ENCODE data around the gene PTPN1. TPM values are rescaled to one million over a fixed set of nuclear protein-coding genes. Genes with fewer than 3 reads are reported as not detected.
A peak's percentile ranks its signal among the peaks of the same experiment; 100 is the strongest.

PTPN1 gene
- total and polyA plus RNA-seq, 2 donors (not counting 1 experiment from before 2014, with no cell fraction given) = 20.0 to 28.7 TPM

DNA sequence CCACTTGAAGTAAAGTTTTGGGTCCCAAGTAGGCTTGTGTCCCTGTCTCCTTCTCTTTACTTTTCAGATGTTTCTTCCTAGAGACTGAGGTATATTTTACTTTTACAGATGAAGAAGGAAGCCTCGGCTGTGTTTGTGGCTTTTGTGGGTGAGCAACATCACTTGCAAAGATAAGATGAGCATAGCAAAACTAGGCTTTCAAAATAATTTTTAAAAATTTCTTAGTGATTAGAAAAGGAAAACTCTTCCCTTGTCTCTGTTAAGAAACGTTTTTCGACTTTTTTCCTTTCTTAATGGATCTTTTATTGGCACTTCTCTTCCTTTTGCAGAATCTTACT is 7.6 kb downstream of the PTPN1 start:
- no peak for TF ChIP-seq EZH2 (IDR thresholded peaks at IDR 0.05; ENCODE audit: low read length, missing control alignments)
- TF ChIP-seq, protein P1, sequence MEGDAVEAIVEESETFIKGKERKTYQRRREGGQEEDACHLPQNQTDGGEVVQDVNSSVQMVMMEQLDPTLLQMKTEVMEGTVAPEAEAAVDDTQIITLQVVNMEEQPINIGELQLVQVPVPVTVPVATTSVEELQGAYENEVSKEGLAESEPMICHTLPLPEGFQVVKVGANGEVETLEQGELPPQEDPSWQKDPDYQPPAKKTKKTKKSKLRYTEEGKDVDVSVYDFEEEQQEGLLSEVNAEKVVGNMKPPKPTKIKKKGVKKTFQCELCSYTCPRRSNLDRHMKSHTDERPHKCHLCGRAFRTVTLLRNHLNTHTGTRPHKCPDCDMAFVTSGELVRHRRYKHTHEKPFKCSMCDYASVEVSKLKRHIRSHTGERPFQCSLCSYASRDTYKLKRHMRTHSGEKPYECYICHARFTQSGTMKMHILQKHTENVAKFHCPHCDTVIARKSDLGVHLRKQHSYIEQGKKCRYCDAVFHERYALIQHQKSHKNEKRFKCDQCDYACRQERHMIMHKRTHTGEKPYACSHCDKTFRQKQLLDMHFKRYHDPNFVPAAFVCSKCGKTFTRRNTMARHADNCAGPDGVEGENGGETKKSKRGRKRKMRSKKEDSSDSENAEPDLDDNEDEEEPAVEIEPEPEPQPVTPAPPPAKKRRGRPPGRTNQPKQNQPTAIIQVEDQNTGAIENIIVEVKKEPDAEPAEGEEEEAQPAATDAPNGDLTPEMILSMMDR (conservative IDR thresholded peaks at IDR 0.05 in 1 of 2, IDR thresholded peaks at IDR 0.05 in 1 of 2; ENCODE audit: low read depth in 1 of 2, low read length in 2 of 2) = no peak
- Histone ChIP-seq H2AFZ (ENCODE audit: low read length) (no peak overlapping the region), H3K9me3 (ENCODE audit: control insufficient read depth, insufficient read depth, low read depth, low read length) (no peaks in the 10 kb centered on the region), H3K4me3 (replicated peaks in 1 of 4; ENCODE audit: control extremely low read depth in 1 of 4, insufficient read depth in 1 of 4, low read depth in 3 of 4, low read length in 4 of 4) (peak overlapping the region in 1 of 4 experiments; percentile 41), H3K4me1 (ENCODE audit: control insufficient read depth, extremely low read depth, insufficient read depth, low read length) (peaks cover 7% of the 10 kb centered on the region), H3K4me2 (ENCODE audit: extremely low read depth, insufficient read depth, low read length) (no peak overlapping the region), H3K9ac (ENCODE audit: insufficient read depth, low read length) (no peak overlapping the region), H4K20me1 (ENCODE audit: control insufficient read depth, extremely low read depth, insufficient read depth, low read length) (no peaks in the 10 kb centered on the region), H3K36me3 (ENCODE audit: control insufficient read depth, insufficient read depth, low read length) (no peaks in the 10 kb centered on the region), H3K79me2 (ENCODE audit: control insufficient read depth, insufficient read depth, low read length) (peaks cover 96% of the 10 kb centered on the region), H3K27me3 (ENCODE audit: control insufficient read depth, insufficient read depth, low read length) (no peaks in the 10 kb centered on the region), H3K27ac (ENCODE audit: insufficient read depth, low read length) (no peak overlapping the region)
- peak in 1 of 2 donors; percentile 47 for DNase-seq (ENCODE audit: low read depth in 2 of 2)

DNA sequence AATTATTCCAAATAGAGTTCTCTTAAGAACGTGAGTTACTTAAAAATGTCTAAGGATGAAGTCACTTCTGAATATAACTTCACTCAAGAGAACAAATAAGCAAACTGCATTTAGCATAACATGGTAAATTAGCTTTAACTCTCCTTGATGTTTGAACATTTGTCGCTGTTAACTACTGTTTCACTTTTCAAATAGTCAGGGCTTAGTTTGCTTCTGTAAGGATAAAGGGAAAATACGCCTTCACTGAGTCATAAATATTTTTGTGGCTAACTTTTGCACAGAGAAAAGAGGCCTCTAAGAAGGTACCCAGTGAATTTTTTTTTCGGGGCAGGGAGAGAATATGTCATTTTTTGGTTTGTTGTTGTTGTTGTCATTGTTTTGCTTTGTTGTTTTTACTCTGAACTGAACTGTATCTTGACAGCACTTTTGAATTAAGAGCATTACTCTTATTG is 8.1 kb downstream of the PTPN1 start:
- peak overlapping the region in 1 of 4 experiments; percentile 41 for H3K4me3 ChIP-seq (replicated peaks in 1 of 4; ENCODE audit: control extremely low read depth in 1 of 4, insufficient read depth in 1 of 4, low read depth in 3 of 4, low read length in 4 of 4)
- TF ChIP-seq, protein P1 (conservative IDR thresholded peaks at IDR 0.05 in 1 of 2, IDR thresholded peaks at IDR 0.05 in 1 of 2; ENCODE audit: low read depth in 1 of 2, low read length in 2 of 2) = no peak
- TF ChIP-seq EZH2 (IDR thresholded peaks at IDR 0.05; ENCODE audit: low read length, missing control alignments) = no peak
- no peak overlapping the region for H3K27ac ChIP-seq (ENCODE audit: insufficient read depth, low read length)
- no peak overlapping the region for H2AFZ ChIP-seq (ENCODE audit: low read length)
- peak; percentile 68 to 78 for DNase-seq (ENCODE audit: low read depth in 2 of 2)
- no peaks in the 10 kb centered on the region for H3K36me3 ChIP-seq (ENCODE audit: control insufficient read depth, insufficient read depth, low read length)
- H3K27me3 ChIP-seq (ENCODE audit: control insufficient read depth, insufficient read depth, low read length) = no peaks in the 10 kb centered on the region
- H4K20me1 ChIP-seq (ENCODE audit: control insufficient read depth, extremely low read depth, insufficient read depth, low read length) = no peaks in the 10 kb centered on the region
- H3K4me1 ChIP-seq (ENCODE audit: control insufficient read depth, extremely low read depth, insufficient read depth, low read length) = peaks cover 7% of the 10 kb centered on the region
- H3K9me3 ChIP-seq (ENCODE audit: control insufficient read depth, insufficient read depth, low read depth, low read length) = no peaks in the 10 kb centered on the region
- H3K79me2 ChIP-seq (ENCODE audit: control insufficient read depth, insufficient read depth, low read length) = peaks cover 96% of the 10 kb centered on the region
- no peak overlapping the region for H3K4me2 ChIP-seq (ENCODE audit: extremely low read depth, insufficient read depth, low read length)
- H3K9ac ChIP-seq (ENCODE audit: insufficient read depth, low read length) = no peak overlapping the region

DNA sequence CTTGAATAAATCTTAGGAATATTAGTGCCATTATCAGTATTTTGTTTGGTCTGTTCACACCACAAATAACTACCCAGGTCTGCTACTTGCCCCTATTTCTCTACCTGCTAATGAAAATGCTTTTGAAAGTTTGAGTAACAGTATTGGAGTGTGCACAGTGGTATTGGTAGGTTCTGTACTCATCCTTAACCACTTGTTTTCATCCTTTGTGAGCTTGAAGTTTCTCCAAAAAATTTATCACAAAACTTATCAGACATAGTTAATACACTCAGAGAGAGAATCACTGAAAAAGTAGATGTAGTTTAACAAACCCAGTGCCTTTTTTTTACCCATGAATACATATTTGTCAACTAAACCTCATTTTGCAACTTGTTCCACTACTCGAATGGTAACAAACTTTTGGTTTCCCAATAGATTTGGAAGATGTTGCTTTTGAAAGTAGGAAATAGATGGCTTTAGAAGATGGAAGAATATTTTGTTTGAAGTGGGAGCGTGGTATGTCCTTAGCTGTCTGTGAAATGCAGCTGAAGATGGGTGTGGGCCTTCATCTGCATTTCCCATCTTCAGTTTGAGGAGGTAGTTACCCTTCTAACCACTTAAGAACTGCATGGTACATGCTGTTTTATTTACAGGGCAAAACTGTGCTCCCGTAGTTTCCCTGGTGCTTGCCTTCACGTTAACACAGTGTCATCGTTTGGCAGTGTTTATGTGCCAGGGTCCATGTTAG is 9.0 kb downstream of the PTPN1 start:
- TF ChIP-seq, protein P1 (conservative IDR thresholded peaks at IDR 0.05 in 1 of 2, IDR thresholded peaks at IDR 0.05 in 1 of 2; ENCODE audit: low read depth in 1 of 2, low read length in 2 of 2) = no peak
- TF ChIP-seq EZH2 (IDR thresholded peaks at IDR 0.05; ENCODE audit: low read length, missing control alignments) = no peak
- peaks cover 7% of the 10 kb centered on the region for H3K4me1 ChIP-seq (ENCODE audit: control insufficient read depth, extremely low read depth, insufficient read depth, low read length)
- H3K9me3 ChIP-seq (ENCODE audit: control insufficient read depth, insufficient read depth, low read depth, low read length) = no peaks in the 10 kb centered on the region
- peak overlapping the region; percentile 23 for H3K4me2 ChIP-seq (ENCODE audit: extremely low read depth, insufficient read depth, low read length)
- H4K20me1 ChIP-seq (ENCODE audit: control insufficient read depth, extremely low read depth, insufficient read depth, low read length) = no peaks in the 10 kb centered on the region
- H3K36me3 ChIP-seq (ENCODE audit: control insufficient read depth, insufficient read depth, low read length) = no peaks in the 10 kb centered on the region
- no peak overlapping the region for H3K9ac ChIP-seq (ENCODE audit: insufficient read depth, low read length)
- H2AFZ ChIP-seq (ENCODE audit: low read length) = no peak overlapping the region
- DNase-seq (ENCODE audit: low read depth in 2 of 2) = no peak
- H3K79me2 ChIP-seq (ENCODE audit: control insufficient read depth, insufficient read depth, low read length) = peaks cover 96% of the 10 kb centered on the region
- H3K4me3 ChIP-seq (replicated peaks in 1 of 4; ENCODE audit: control extremely low read depth in 1 of 4, insufficient read depth in 1 of 4, low read depth in 3 of 4, low read length in 4 of 4) = no peak overlapping the region
- no peak overlapping the region for H3K27ac ChIP-seq (ENCODE audit: insufficient read depth, low read length)
- H3K27me3 ChIP-seq (ENCODE audit: control insufficient read depth, insufficient read depth, low read length) = no peaks in the 10 kb centered on the region
